HUDEP-2 (cell line): ENCODE measurements around the gene STXBP6.
"Not testable (repeated sequence)": the region's sequence is repeated elsewhere in the genome, so short reads cannot be mapped to it uniquely, and the experiment has no call there.

Experiments
- DNase-seq, 76 experiments: peaks; one replicate each; lab custom pipeline; 2025; ENCODE audit not compliant: unreplicated experiment in 76 of 76; lab: John Stamatoyannopoulos, UW

STXBP6 gene

GRCh38 chr14:24960816-24961215 is 89.1 kb downstream of the STXBP6 start:
- no peak for DNase-seq

- no peak for DNase-seq
Observed at GRCh38 chr14:24959791-24960331, 90.1 kb downstream of the STXBP6 start.

- DNase-seq = no peak
Observed at GRCh38 chr14:24958271-24958670, 91.7 kb downstream of the STXBP6 start.

- DNase-seq = no peak
Observed at GRCh38 chr14:24957814-24958213, 92.1 kb downstream of the STXBP6 start.

GRCh38 chr14:24956104-24956503 is 93.8 kb downstream of the STXBP6 start:
- DNase-seq = no peak

GRCh38 chr14:24954700-24955037 is 95.3 kb downstream of the STXBP6 start:
- DNase-seq = no peak

GRCh38 chr14:24954037-24954699 is 95.8 kb downstream of the STXBP6 start:
- DNase-seq = no peak

- DNase-seq = peak in 3 of 76 experiments; percentile 6 to 16 (median 11)
Observed at GRCh38 chr14:24952851-24953666, 96.9 kb downstream of the STXBP6 start.

- DNase-seq = no peak
Observed at GRCh38 chr14:24948261-24948847, 101.6 kb downstream of the STXBP6 start.

- DNase-seq = no peak
Observed at GRCh38 chr14:24947131-24947530, 102.8 kb downstream of the STXBP6 start.

- no peak for DNase-seq
Observed at GRCh38 chr14:24944800-24945199, 105.1 kb downstream of the STXBP6 start.

- DNase-seq = no peak
Observed at GRCh38 chr14:24943024-24943423, 106.9 kb downstream of the STXBP6 start.

GRCh38 chr14:24941719-24942118 is 108.2 kb downstream of the STXBP6 start:
- no peak for DNase-seq

- DNase-seq = no peak
Observed at GRCh38 chr14:24940213-24940783, 109.6 kb downstream of the STXBP6 start.

- no peak for DNase-seq
Observed at GRCh38 chr14:24938593-24938992, 111.4 kb downstream of the STXBP6 start.

- DNase-seq = no peak
Observed at GRCh38 chr14:24937300-24937699, 112.6 kb downstream of the STXBP6 start.

GRCh38 chr14:24936773-24937172 is 113.2 kb downstream of the STXBP6 start:
- DNase-seq = not testable (repeated sequence)

- no peak for DNase-seq
Observed at GRCh38 chr14:24935796-24936195, 114.2 kb downstream of the STXBP6 start.

- no peak for DNase-seq
Observed at GRCh38 chr14:24928386-24928900, 121.5 kb downstream of the STXBP6 start.

- DNase-seq = no peak
Observed at GRCh38 chr14:24927809-24928208, 122.1 kb downstream of the STXBP6 start.

- no peak for DNase-seq
Observed at GRCh38 chr14:24925771-24926374, 124.1 kb downstream of the STXBP6 start.
